ENCODE results near the gene CAMK2N2. TPM values are rescaled to one million over a fixed set of nuclear protein-coding genes. Genes with fewer than 3 reads are reported as not detected.
A peak's percentile ranks its signal among the peaks of the same experiment; 100 is the strongest.

CAMK2N2 gene
- total RNA-seq, 1 donor from 2014 or later, result not detected

DNA sequence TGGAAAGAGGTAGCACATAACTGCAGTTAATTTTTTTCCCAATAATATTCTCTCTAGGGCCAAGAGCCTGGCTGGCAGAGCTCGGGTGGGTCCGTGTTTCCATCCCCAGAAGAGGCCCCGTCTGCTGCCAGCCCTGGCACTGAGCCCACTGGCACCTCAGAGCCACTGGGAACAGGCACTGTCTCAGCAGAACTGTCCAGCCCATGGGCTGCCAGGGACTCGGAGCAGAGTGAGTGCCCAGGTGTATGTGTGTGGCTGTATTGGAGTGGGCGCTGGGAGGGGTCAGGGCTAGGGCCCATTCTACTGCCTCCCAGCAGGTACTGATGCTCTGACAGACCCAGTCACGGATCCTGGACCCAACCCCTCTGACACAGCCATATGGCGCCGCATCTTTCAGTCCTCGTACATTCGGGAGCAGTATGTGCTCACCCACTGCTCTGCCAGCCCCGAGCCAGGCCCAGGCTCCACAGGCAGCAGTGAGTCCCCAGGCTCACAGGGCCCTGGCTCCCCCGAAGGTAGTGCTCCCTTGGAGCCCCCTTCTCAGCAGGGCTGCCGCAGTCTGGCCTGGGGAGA is 23.0 kb downstream of the CAMK2N2 start:
- TF ChIP-seq, protein P1, sequence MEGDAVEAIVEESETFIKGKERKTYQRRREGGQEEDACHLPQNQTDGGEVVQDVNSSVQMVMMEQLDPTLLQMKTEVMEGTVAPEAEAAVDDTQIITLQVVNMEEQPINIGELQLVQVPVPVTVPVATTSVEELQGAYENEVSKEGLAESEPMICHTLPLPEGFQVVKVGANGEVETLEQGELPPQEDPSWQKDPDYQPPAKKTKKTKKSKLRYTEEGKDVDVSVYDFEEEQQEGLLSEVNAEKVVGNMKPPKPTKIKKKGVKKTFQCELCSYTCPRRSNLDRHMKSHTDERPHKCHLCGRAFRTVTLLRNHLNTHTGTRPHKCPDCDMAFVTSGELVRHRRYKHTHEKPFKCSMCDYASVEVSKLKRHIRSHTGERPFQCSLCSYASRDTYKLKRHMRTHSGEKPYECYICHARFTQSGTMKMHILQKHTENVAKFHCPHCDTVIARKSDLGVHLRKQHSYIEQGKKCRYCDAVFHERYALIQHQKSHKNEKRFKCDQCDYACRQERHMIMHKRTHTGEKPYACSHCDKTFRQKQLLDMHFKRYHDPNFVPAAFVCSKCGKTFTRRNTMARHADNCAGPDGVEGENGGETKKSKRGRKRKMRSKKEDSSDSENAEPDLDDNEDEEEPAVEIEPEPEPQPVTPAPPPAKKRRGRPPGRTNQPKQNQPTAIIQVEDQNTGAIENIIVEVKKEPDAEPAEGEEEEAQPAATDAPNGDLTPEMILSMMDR (IDR thresholded peaks at IDR 0.05), result no peak
- Histone ChIP-seq H3K27me3 (ENCODE audit: low read depth) (peaks cover 19% of the 10 kb centered on the region), H3K4me3 (no peak overlapping the region), H3K4me1 (no peaks in the 10 kb centered on the region), H3K27ac (no peak overlapping the region), H3K9me3 (no peaks in the 10 kb centered on the region), H3K36me3 (peaks cover 15% of the 10 kb centered on the region)
- intact Hi-C loops (cut with DNase I), result no loop called here
- peak; percentile 27 for DNase-seq
- ATAC-seq, result no peak

DNA sequence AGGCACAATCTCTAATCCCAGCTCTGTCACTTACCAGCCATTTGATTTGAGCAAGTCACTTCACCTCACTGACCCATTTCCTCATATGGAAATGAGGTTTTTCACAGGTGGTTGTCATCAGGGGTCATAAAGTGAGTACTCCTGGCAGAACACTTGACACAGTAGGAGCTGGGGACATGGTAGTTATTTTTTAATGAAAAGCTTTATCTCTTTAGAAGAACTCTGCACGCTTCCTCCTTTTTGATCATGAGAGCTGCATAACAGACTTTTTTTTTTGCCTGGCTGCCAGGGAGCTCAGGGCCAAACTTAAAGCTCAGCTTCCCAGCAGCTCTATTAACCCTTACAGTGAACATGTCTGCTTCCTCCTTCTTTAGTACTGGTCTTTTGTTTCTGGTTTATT is 23.5 kb downstream of the CAMK2N2 start:
- DNase-seq (no peak), ATAC-seq (no peak)
- Histone ChIP-seq H3K36me3 (peaks cover 10% of the 10 kb centered on the region), H3K4me3 (no peak overlapping the region), H3K27me3 (ENCODE audit: low read depth) (peaks cover 25% of the 10 kb centered on the region), H3K9me3 (no peaks in the 10 kb centered on the region), H3K4me1 (no peaks in the 10 kb centered on the region), H3K27ac (no peak overlapping the region)
- intact Hi-C loops (cut with DNase I), result no loop called here
- TF ChIP-seq, protein P1 (IDR thresholded peaks at IDR 0.05), result no peak

DNA sequence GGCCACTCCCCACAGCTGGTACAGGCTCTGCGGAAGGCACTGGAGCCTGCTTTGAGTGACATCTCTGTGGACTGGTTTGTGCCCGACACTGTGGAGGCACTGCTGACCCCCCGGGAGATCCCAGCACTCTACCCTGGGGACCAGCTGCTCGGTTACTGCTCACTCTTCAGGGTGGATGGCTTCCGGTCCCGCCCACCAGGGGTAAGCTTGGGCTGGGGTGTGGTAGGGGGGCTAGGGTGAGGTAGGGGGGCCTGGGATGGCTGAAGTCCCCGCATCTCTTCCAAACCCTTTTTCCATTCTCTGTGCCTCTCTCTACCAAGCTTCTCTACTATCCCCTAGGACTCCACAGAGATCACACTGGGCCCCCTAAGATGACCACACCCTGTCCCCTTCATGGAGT is 24.1 kb downstream of the CAMK2N2 start:
- H3K36me3 ChIP-seq, result peaks cover 4% of the 10 kb centered on the region
- no peaks in the 10 kb centered on the region for H3K4me1 ChIP-seq
- TF ChIP-seq, protein P1 (IDR thresholded peaks at IDR 0.05), result no peak
- intact Hi-C loops (cut with DNase I), result no loop called here
- DNase-seq (peak; percentile 10), ATAC-seq (no peak)
- no peak overlapping the region for H3K27ac ChIP-seq
- H3K4me3 ChIP-seq, result no peak overlapping the region
- H3K9me3 ChIP-seq, result no peaks in the 10 kb centered on the region
- H3K27me3 ChIP-seq (ENCODE audit: low read depth), result peaks cover 30% of the 10 kb centered on the region

DNA sequence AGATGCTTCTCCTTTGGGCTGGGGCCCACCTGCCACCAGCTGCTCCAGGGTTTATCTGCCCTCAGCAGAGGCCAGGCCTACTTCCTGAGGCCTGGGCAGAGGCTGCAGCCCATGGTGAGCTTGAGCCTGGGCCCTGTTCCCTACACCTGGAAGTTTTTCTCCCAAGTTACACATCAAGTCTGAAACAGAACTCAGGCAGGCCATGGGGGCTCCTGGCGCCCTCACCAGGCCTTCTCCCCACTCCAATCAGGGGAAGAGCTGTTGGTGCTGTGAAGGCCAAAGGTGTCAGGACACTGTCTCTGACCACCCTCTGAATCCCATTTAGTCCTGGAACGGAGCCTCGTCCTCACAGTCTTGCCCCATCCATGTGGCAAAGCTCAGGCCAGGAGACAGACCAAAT is 24.7 kb downstream of the CAMK2N2 start:
- ATAC-seq, result no peak
- H3K27me3 ChIP-seq (ENCODE audit: low read depth), result peaks cover 34% of the 10 kb centered on the region
- no peaks in the 10 kb centered on the region for H3K4me1 ChIP-seq
- intact Hi-C loops (cut with DNase I), result no loop called here
- H3K36me3 ChIP-seq, result no peaks in the 10 kb centered on the region
- H3K4me3 ChIP-seq, result no peak overlapping the region
- no peaks in the 10 kb centered on the region for H3K9me3 ChIP-seq
- TF ChIP-seq, protein P1 (IDR thresholded peaks at IDR 0.05), result no peak
- H3K27ac ChIP-seq, result no peak overlapping the region
- peak; percentile 21 for DNase-seq

DNA sequence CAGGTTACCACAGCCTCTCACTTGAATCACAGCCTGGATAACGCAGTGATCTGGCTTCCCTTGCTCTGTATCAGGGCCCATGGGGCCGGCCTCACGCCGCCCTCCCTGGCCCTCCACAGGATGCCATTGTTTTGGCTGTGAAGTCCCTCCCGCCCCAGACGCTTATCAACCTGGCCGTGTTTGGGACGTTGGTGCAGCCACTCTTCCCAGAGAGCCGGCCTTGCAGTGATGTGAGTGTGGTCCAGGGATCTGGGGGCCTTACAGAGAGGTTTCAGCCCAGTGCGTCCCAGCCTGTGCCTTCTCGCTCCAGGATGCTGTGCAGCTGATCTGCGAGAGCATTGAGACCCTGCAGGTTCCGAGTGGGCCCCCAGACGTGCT is 25.3 kb downstream of the CAMK2N2 start:
- Histone ChIP-seq H3K36me3 (no peaks in the 10 kb centered on the region), H3K4me1 (no peaks in the 10 kb centered on the region), H3K9me3 (no peaks in the 10 kb centered on the region), H3K4me3 (no peak overlapping the region), H3K27me3 (ENCODE audit: low read depth) (peaks cover 40% of the 10 kb centered on the region), H3K27ac (no peak overlapping the region)
- DNase-seq, result no peak
- no peak for ATAC-seq
- intact Hi-C loops (cut with DNase I), result no loop called here
- TF ChIP-seq, protein P1 (IDR thresholded peaks at IDR 0.05), result no peak

Measured in lower lobe of right lung (tissue), 2 donors.